Adrenal gland (tissue), 5 donors: ENCODE results near the gene MYOM1.

Experiments
- POLR2A ChIP-seq, 2 donors: fragments of 450-650 bp; IDR thresholded peaks; one replicate each; pipeline ENCODE4 v1.6.1; 2017; ENCODE audit warnings: antibody characterized with exemption in 2 of 2, mild to moderate bottlenecking in 2 of 2, moderate library complexity in 1 of 2
- TF ChIP-seq, protein P1 (sequence below), 6 experiments: fragments of 450-650 bp in 4 of 6; fragments of 200-600 bp in 2 of 6; sonication (generic) in 1 of 6; IDR thresholded peaks; 1 replicate in 5 of 6; 2 replicates in 1 of 6; pipeline versions ENCODE4 v1.5.1 to v1.8.0; 2016 to 2021; ENCODE audit warnings: antibody characterized with exemption in 6 of 6, mild to moderate bottlenecking in 2 of 6, moderate library complexity in 1 of 6
- donor health status: DM: no; HTN: no; CAD: no.

DNA sequence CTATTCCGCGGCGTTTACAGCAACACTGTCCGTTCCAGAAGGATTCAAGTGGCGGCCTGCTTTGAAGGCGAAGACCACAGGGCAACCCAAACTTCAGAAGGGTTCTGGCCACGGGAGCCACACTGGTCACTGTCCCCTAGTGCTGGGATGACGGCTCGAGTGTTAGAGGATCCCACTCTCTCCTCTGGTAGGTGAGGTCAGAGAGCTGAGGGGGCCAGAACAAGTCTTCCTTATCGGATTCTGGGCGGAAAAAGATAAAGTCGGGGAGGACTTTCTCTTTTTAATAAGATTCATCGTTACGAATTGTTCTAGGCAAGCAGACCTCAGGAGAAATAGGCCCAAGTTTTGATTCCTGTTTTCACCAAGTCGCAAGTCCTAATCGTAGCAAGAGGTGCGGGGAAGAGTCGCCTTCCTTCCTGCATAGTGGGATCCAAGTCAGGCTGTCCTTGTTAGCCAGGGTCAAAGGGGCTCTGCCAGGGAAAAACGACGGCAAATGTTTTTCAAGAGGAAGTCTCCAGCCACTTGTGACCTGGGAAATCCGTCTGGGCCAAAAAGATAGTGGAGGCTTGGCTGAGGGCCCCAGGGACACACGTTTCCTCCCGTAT, 27.0 kb upstream of the MYOM1 start:
- TF ChIP-seq, protein P1, sequence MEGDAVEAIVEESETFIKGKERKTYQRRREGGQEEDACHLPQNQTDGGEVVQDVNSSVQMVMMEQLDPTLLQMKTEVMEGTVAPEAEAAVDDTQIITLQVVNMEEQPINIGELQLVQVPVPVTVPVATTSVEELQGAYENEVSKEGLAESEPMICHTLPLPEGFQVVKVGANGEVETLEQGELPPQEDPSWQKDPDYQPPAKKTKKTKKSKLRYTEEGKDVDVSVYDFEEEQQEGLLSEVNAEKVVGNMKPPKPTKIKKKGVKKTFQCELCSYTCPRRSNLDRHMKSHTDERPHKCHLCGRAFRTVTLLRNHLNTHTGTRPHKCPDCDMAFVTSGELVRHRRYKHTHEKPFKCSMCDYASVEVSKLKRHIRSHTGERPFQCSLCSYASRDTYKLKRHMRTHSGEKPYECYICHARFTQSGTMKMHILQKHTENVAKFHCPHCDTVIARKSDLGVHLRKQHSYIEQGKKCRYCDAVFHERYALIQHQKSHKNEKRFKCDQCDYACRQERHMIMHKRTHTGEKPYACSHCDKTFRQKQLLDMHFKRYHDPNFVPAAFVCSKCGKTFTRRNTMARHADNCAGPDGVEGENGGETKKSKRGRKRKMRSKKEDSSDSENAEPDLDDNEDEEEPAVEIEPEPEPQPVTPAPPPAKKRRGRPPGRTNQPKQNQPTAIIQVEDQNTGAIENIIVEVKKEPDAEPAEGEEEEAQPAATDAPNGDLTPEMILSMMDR (IDR thresholded peaks at IDR 0.05) = no peak
- TF ChIP-seq POLR2A (IDR thresholded peaks at IDR 0.05) = peak in 1 of 2 donors; percentile 72
